ENCODE measurements around the gene LY86. TPM values are rescaled to one million over a fixed set of nuclear protein-coding genes. Genes with fewer than 3 reads are reported as not detected.

Gene LY86
- total and polyA plus RNA-seq, 10 of the 15 experiments (the other 5 are each of a cell fraction or from before 2014, with no cell fraction given) = 68.2 to 457 (median 128) TPM

- TF ChIP-seq, protein P1, sequence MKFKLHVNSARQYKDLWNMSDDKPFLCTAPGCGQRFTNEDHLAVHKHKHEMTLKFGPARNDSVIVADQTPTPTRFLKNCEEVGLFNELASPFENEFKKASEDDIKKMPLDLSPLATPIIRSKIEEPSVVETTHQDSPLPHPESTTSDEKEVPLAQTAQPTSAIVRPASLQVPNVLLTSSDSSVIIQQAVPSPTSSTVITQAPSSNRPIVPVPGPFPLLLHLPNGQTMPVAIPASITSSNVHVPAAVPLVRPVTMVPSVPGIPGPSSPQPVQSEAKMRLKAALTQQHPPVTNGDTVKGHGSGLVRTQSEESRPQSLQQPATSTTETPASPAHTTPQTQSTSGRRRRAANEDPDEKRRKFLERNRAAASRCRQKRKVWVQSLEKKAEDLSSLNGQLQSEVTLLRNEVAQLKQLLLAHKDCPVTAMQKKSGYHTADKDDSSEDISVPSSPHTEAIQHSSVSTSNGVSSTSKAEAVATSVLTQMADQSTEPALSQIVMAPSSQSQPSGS (IDR thresholded peaks at IDR 0.05; ENCODE audit: low read length) = no peak
- TF ChIP-seq POLR2AphosphoS2 (IDR thresholded peaks at IDR 0.05; ENCODE audit: low read depth, low read length) (peak; percentile 80), MEF2B (IDR thresholded peaks at IDR 0.05; ENCODE audit: partially characterized antibody, poor library complexity, severe bottlenecking) (peak; percentile 100), ZNF622 (IDR thresholded peaks at IDR 0.05) (no peak), ZNF274 (IDR thresholded peaks at IDR 0.05; ENCODE audit: insufficient read depth, insufficient read length) (no peak), MYB (IDR thresholded peaks at IDR 0.05; ENCODE audit: borderline replicate concordance, low read depth, low read length) (no peak), HDAC6 (IDR thresholded peaks at IDR 0.05; ENCODE audit: unreplicated experiment) (no peak), CREB1 (IDR thresholded peaks at IDR 0.05; ENCODE audit: low read depth) (no peak), ZNF592 (IDR thresholded peaks at IDR 0.05) (no peak), RAD21 (IDR thresholded peaks at IDR 0.05; ENCODE audit: insufficient read depth, low read depth, low read length) (no peak; the same call in 1 of the 2 replicates), SP1 (IDR thresholded peaks at IDR 0.05; ENCODE audit: low read depth, low read length) (peak; percentile 19), TCF3 (IDR thresholded peaks at IDR 0.05; ENCODE audit: borderline replicate concordance, insufficient read depth, low read depth, low read length) (peak; percentile 61; the same call in 1 of the 2 replicates), IKZF1 (conservative IDR thresholded peaks at IDR 0.05) (peak; percentile 85), RUNX3 (IDR thresholded peaks at IDR 0.05; ENCODE audit: low read length) (no peak), PBX3 (IDR thresholded peaks at IDR 0.05; ENCODE audit: insufficient replicate concordance, low read depth, low read length) (peak; percentile 94), BMI1 (IDR thresholded peaks at IDR 0.05; ENCODE audit: borderline replicate concordance) (no peak)
- TF ChIP-seq, protein P2, sequence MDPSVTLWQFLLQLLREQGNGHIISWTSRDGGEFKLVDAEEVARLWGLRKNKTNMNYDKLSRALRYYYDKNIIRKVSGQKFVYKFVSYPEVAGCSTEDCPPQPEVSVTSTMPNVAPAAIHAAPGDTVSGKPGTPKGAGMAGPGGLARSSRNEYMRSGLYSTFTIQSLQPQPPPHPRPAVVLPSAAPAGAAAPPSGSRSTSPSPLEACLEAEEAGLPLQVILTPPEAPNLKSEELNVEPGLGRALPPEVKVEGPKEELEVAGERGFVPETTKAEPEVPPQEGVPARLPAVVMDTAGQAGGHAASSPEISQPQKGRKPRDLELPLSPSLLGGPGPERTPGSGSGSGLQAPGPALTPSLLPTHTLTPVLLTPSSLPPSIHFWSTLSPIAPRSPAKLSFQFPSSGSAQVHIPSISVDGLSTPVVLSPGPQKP (IDR thresholded peaks at IDR 0.05; ENCODE audit: low read depth, low read length) = no peak
These were observed 1.6 kb upstream of the LY86 start (continued) for GRCh38 chr6:6586671-6587526.

All from GM12878 (cell line).